ENCODE measurements around the gene LRRC28.

Gene LRRC28

DNA sequence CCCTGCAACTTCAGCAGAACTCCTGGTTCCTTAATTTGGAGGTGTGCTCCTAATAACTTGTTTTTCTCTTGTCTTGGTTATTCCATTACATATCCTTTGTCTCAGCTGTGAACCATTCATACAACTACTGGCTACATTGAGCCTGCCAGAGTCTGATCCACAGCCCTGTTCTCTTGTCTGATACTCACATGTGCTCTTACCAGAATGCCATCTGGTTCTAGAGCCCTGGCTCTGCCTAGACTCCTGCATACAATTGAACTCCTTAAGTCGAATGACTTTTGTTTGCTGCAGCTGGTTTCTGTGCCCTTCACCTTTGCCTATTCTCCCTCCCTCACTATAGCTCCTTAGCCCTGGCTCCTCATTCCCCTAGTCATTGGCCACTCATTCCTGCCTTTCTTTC is 85.5 kb downstream of the LRRC28 start:
- Histone ChIP-seq H3K27me3 (ENCODE audit: low read depth, low read length) (no peaks in the 10 kb centered on the region), H3K36me3 (replicated peaks; ENCODE audit: low read depth, low read length) (no peaks in the 10 kb centered on the region), H4K20me1 (ENCODE audit: insufficient read depth, low read length) (no peaks in the 10 kb centered on the region), H3K4me3 (ENCODE audit: low read length) (no peak overlapping the region), H3K9ac (ENCODE audit: low read length) (no peak overlapping the region), H3K4me1 (ENCODE audit: low read length) (no peaks in the 10 kb centered on the region), H3K27ac (ENCODE audit: low read length) (no peak overlapping the region), H3K9me3 (ENCODE audit: insufficient read depth, low read length) (no peaks in the 10 kb centered on the region), H3K79me2 (ENCODE audit: low read length) (no peaks in the 10 kb centered on the region), H2AFZ (ENCODE audit: low read depth, low read length) (no peak overlapping the region), H3K4me2 (ENCODE audit: low read length) (no peak overlapping the region)
- TF ChIP-seq, protein P1, sequence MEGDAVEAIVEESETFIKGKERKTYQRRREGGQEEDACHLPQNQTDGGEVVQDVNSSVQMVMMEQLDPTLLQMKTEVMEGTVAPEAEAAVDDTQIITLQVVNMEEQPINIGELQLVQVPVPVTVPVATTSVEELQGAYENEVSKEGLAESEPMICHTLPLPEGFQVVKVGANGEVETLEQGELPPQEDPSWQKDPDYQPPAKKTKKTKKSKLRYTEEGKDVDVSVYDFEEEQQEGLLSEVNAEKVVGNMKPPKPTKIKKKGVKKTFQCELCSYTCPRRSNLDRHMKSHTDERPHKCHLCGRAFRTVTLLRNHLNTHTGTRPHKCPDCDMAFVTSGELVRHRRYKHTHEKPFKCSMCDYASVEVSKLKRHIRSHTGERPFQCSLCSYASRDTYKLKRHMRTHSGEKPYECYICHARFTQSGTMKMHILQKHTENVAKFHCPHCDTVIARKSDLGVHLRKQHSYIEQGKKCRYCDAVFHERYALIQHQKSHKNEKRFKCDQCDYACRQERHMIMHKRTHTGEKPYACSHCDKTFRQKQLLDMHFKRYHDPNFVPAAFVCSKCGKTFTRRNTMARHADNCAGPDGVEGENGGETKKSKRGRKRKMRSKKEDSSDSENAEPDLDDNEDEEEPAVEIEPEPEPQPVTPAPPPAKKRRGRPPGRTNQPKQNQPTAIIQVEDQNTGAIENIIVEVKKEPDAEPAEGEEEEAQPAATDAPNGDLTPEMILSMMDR (IDR thresholded peaks at IDR 0.05; ENCODE audit: low read depth, low read length), result no peak
- no peak for TF ChIP-seq EZH2phosphoT487 (IDR thresholded peaks at IDR 0.05; ENCODE audit: low read depth)

DNA sequence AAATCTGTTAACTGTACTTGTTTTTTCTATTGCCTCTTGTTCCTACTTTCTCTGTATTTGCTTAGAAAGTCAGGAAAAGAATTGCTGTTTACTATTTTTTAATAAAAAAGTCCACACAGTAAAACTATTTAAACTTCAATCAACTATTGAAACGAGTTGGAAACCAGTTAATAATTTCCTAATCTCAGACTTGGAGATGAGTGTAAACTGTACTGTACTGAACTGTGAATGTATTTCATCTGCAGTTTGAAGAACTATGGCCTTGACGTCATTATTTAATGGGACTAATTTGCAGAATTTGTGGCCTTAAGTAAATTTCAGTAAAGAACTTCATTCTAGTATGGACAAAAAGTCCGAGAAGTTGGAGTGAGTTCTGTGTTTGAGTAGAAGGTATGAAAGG is 89.1 kb downstream of the LRRC28 start:
- Histone ChIP-seq H3K27ac (ENCODE audit: low read length) (no peak overlapping the region), H4K20me1 (ENCODE audit: insufficient read depth, low read length) (no peaks in the 10 kb centered on the region), H3K4me3 (ENCODE audit: low read length) (no peak overlapping the region), H3K36me3 (replicated peaks; ENCODE audit: low read depth, low read length) (no peaks in the 10 kb centered on the region), H2AFZ (ENCODE audit: low read depth, low read length) (no peak overlapping the region), H3K9me3 (ENCODE audit: insufficient read depth, low read length) (no peaks in the 10 kb centered on the region), H3K27me3 (ENCODE audit: low read depth, low read length) (no peaks in the 10 kb centered on the region), H3K4me1 (ENCODE audit: low read length) (peaks cover 4% of the 10 kb centered on the region; the same call in 1 of the 2 replicates), H3K4me2 (ENCODE audit: low read length) (no peak overlapping the region), H3K79me2 (ENCODE audit: low read length) (no peaks in the 10 kb centered on the region), H3K9ac (ENCODE audit: low read length) (no peak overlapping the region)
- no peak for TF ChIP-seq EZH2phosphoT487 (IDR thresholded peaks at IDR 0.05; ENCODE audit: low read depth)

DNA sequence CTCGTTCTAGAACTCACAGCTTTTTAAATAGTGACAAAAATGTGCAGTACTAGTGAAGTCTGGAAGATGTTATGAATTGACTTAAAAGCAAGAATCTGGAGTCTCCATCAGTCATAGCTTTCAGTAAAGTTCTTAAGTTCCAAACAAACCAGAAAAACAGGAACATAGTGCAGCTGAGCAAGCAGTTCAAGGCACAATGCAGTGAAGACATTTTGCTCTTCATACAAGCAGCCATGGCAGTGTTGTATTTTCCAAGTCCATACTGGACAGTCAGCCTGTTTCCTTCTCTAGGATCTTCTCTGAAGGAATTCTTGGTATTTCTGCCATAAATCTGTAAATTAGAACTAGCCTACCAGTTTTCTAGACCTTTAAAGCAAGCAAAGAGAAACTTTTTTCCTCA is 90.5 kb downstream of the LRRC28 start:
- Histone ChIP-seq H3K9me3 (ENCODE audit: insufficient read depth, low read length) (no peaks in the 10 kb centered on the region), H3K4me2 (ENCODE audit: low read length) (no peak overlapping the region), H3K9ac (ENCODE audit: low read length) (no peak overlapping the region), H3K4me3 (ENCODE audit: low read length) (no peak overlapping the region), H3K36me3 (replicated peaks; ENCODE audit: low read depth, low read length) (no peaks in the 10 kb centered on the region), H3K27ac (ENCODE audit: low read length) (no peak overlapping the region), H3K27me3 (ENCODE audit: low read depth, low read length) (no peaks in the 10 kb centered on the region), H2AFZ (ENCODE audit: low read depth, low read length) (no peak overlapping the region), H3K4me1 (ENCODE audit: low read length) (peaks cover 4% of the 10 kb centered on the region; the same call in 1 of the 2 replicates), H4K20me1 (ENCODE audit: insufficient read depth, low read length) (no peaks in the 10 kb centered on the region), H3K79me2 (ENCODE audit: low read length) (no peaks in the 10 kb centered on the region)
- TF ChIP-seq, protein P1 (IDR thresholded peaks at IDR 0.05; ENCODE audit: low read depth, low read length), result no peak
- TF ChIP-seq EZH2phosphoT487 (IDR thresholded peaks at IDR 0.05; ENCODE audit: low read depth), result no peak

DNA sequence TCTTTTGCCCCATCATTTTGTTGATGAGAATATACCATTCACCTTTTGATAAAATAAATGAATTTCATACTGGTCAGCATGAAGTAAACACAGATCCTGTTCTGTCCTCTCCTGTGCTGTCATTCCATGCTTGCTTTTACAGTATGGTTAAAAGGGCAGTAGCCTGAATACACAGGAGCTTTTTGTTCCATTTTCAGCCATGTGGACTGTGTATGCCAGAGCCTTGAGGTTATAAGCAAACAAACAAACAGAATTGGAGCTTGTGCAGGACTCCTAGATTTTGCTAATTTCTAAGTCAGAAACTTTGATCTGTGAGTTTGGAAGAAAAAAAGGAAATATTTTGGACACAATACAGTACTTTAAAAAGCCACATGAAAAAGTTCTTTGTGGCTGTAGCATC is 91.9 kb downstream of the LRRC28 start:
- Histone ChIP-seq H3K79me2 (ENCODE audit: low read length) (no peaks in the 10 kb centered on the region), H4K20me1 (ENCODE audit: insufficient read depth, low read length) (no peaks in the 10 kb centered on the region), H3K27me3 (ENCODE audit: low read depth, low read length) (no peaks in the 10 kb centered on the region), H3K4me1 (ENCODE audit: low read length) (peaks cover 5% of the 10 kb centered on the region), H3K36me3 (replicated peaks; ENCODE audit: low read depth, low read length) (no peaks in the 10 kb centered on the region), H3K4me3 (ENCODE audit: low read length) (no peak overlapping the region), H3K9ac (ENCODE audit: low read length) (no peak overlapping the region), H3K27ac (ENCODE audit: low read length) (no peak overlapping the region), H3K9me3 (ENCODE audit: insufficient read depth, low read length) (no peaks in the 10 kb centered on the region), H2AFZ (ENCODE audit: low read depth, low read length) (no peak overlapping the region), H3K4me2 (ENCODE audit: low read length) (no peak overlapping the region)
- TF ChIP-seq, protein P1 (IDR thresholded peaks at IDR 0.05; ENCODE audit: low read depth, low read length), result no peak
- TF ChIP-seq EZH2phosphoT487 (IDR thresholded peaks at IDR 0.05; ENCODE audit: low read depth), result no peak

All from OCI-LY3 (cell line).